RCC 7860 (cell line): ENCODE data around the gene NIPSNAP2.
"Not testable (repeated sequence)": the region's sequence is repeated elsewhere in the genome, so short reads cannot be mapped to it uniquely, and the experiment has no call there.

Experiments used
- DNase-seq: peaks from one replicate; pipeline ENCODE4 v3.0.0-alpha.2; 2015; ENCODE audit warnings: low spot score
- FAIRE-seq: peaks from 2 replicates; lab custom pipeline; 2012; peaks lifted over from hg19 to GRCh38; lab: Jason Lieb, UNC

The NIPSNAP2 gene

DNA sequence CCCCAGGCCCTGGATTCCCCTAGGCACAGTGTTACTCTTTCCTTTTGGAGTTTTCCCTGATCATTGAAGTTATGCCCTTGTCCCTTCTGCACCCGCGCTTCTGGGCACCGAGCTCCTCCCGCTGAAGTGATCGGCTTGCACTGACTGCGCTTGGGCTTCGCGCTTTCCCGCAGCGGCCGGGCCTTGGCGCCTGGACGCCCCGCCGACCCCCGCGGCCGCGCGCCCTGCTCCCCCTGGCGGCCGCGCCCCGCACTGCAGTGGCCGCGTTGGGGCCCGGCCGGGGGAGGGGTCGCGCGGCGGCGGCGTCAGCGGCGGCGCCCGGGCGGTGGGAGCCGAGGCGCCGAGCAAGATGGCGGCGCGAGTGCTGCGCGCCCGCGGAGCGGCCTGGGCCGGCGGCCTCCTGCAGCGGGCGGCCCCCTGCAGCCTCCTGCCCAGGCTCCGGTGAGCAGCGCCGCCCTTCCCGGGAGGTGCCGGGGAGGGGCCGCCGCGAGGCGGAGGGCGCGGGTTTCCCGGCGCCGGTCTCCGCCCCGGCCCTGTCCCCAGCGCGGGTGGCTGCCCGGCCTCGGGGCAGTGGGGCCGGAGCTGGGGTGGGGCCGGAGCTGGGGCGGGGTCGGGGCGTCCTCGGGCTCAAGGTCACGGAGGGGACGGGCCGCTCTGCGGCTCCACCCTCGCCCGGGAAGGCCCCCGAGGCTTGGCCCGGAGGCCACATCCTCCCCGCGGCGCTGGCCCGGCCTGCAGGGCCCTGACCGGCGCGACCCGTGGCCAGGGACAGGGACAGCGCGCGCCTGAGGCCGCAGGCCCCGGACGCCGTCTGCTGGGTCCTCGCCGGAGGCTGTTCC is at the start of gene NIPSNAP2:
Gene NIPSNAP2, plus strand, starts transcription at position 325 of the 839 bp plus-strand sequence. Its CDS starts 25 bp downstream, at position 350.
- FAIRE-seq: no peak
- peak; percentile 74 for DNase-seq

DNA sequence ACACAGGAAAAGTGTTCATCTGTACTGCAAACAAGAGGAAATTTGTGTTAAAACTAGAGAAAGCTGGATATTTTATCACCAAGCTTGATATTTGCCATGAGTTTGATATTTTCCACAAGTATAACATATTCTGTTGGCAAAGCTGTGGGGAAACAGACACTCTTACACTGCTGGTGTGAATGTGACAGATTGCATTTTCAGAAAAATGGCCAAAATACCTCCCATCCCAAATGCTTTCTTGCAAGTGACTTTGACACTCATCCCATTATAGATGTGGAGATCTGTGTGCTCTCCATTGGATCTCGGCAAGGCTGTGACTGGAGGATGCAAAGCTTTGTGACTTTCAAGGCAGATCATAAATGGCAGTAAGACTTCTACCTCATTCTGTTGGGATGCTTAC is 46.6 kb upstream of the NIPSNAP2 start:
- FAIRE-seq (no peak), DNase-seq (no peak)

GRCh38 chr7:55928006-55928767 is 36.2 kb upstream of the NIPSNAP2 start:
- FAIRE-seq (no peak), DNase-seq (no peak)

DNA sequence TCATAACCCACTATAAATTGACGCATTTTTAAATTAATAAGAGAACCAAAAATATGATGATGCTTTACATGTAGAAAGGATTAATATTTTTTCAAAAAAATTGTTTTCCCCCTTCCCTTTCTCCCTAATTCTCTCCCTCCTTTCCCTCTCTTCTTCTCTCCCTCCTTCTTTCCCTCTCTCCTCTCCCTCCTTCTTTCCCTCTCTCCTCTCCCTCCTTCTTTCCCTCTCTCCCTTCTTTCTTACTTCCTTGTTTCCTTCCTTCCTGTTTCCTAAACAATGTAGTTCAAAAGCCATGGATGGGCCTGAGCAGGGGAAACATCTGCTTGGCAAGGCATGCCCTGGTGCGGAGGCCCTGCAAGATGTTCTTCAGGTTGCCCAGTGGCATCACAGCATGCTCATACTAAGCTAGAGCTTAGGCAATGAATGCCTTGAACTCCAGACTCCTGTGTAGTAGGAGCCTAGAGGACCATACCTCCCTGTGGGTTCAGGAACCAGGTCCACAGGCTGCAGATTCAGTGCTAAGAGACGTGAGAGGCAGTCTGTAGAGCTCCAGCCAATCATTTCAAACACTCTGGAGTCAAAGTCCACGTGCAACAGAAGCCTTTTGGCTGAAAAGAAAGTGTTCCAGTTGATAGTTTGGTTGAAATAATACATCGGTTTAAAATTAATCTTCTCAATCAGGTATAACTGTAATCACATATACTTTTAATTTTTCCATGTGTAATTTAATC is 32.8 kb upstream of the NIPSNAP2 start:
- DNase-seq (no peak), FAIRE-seq (no peak)

DNA sequence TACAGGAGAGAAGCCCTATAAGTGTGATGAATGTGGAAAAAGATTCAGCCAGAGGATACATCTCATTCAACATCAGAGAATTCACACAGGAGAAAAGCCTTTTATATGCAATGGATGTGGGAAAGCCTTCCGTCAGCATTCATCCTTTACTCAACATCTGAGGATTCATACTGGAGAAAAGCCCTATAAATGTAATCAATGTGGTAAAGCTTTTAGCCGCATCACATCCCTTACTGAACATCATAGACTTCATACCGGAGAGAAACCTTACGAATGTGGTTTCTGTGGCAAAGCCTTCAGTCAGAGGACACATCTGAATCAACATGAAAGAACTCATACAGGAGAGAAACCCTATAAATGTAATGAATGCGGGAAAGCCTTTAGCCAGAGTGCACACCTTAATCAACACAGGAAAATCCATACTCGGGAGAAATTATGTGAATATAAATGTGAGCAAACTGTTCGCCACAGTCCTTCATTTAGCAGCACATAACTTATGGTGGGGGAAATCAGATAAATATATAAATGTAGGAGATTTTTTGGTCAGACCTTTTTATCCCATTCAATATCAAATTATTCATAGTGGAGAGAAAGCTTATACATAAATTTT is 24.8 kb upstream of the NIPSNAP2 start:
- DNase-seq: no peak
- no peak for FAIRE-seq

DNA sequence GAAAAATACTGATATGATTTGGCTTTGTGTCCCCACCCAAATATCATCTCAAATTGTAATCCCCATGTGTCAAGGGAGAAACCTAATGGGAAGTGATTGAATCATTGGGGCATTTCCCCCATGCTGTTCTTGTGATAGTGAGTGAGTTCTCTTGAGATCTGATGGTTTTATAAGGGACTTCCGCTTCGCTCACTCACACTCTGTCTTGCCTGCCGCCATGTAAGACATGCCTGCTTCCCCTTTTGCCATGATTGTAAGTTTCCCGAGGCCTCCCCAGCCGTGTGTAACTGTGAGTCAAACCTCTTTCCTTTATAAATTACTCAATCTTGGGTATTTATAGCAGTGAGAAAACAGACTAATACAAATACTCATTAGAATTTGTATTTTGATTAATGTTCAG is 17.8 kb upstream of the NIPSNAP2 start:
- DNase-seq (no peak), FAIRE-seq (no peak)

DNA sequence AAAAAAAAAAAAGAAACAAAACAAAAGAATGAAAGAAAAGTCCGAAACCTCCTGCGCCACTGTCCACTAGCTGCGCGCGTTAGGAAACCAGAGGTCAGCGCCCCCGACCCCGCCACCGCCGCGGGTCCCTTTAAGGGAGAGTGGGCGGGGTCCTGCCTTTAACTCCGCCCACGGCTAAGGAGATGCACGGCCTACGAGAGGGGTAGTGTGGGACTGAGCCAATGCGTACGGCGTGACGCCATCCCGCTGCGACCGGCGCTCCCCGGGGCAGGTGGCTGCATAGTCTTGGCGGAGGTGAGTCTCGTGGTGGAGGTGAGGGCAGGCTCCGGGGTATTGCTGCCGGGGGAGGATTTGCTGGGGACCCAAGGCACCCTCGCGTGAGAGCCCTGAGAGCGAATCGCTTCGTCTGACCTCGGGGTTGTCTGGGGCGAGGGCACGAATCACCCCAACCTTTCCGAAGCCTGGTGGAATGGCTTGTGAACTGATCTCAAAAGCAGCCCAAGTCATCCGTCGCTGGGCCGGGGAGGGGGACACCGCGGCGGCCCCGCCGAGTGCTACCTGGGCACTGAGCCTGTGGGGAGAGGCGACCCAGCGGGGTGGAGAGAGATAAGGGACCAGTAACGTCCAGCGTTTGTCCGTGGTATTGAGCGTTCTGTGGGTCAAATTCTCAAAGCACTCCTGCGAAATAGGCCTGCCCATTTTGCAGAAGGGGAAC is 12.6 kb upstream of the NIPSNAP2 start, which contains the start of gene MRPS17:
Gene MRPS17, plus strand, starts transcription at position 241 of the 715 bp plus-strand sequence. CDS start 1,319 bp downstream, outside the sequence.
- FAIRE-seq (peak; percentile 64), DNase-seq (peak; percentile 84)

- not testable (repeated sequence) for DNase-seq, FAIRE-seq
Measured at GRCh38 chr7:55952352-55952671, 12.1 kb upstream of the NIPSNAP2 start.

- DNase-seq: no peak
- no peak for FAIRE-seq
Measured at GRCh38 chr7:55953707-55954475, 10.5 kb upstream of the NIPSNAP2 start.

GRCh38 chr7:55957190-55957589 is 7.2 kb upstream of the NIPSNAP2 start:
- no peak for DNase-seq
- no peak for FAIRE-seq

DNA sequence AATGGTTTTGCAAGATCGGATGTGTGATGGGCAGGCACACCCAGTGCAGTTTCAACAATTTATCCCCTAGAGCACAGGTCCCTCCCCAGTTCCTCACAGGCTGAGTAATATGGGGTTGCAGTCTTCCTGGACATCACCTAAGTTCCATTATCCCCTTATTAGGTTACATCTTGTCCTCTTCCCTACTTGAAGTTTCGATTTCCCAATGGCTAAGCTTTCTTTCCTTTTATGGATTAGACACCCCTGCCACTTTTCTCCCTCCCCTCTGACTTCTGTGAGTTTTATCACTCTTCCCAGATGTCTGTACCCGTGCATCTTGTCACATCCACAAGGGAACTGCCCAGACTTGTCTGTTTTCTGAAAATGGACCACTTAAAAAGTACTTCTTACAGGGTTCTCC is 2.4 kb upstream of the NIPSNAP2 start:
- FAIRE-seq: no peak
- DNase-seq: no peak

DNA sequence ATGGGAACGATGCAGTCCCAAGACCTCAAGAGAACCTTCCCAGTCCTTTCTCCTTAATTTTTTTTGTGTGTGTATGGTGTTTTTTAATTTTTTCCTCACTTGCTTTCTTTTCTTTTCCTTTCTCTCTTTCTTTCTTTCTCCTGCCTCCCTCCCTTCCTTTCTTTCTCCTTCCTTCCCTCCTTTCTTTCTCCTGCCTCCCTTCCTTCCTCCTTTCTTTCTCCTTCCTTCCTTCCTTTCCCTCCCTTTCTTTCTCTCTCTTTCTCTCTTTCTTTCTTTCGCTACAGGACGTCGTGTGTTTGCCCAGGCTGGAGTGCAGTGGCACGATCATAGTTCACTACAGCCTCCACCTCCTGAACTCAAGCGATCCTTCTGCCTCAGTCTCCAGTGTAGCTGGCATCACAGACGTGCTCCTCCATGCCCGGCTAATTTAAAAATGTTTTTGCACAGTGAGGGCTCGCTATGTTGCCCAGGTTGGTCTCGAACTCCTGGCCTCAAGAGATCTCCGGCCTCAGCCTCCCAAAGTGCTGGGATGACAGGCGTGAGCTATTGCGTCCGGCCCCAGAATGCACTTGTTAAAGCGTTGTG is 709 bp upstream of the NIPSNAP2 start:
- FAIRE-seq: no peak
- no peak for DNase-seq

DNA sequence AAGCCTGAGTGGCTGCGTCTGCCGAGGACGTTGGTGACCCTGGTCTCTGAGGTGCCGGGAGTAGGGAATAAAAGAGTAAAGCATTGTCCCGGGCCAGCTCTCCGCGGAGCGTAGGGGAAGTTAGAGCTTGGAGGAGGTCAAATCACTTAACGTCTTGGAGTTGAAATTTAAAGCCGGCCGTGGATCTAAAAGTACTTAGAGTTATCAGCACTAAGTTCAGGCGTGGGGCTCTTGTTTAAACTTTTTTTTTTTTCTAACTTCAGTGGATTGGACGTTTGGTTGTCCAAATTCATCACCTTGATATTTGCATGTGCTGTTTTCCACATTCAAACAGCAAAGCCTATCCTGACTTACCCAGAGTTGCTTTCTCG is 700 bp downstream of the NIPSNAP2 start:
- no peak for FAIRE-seq
- DNase-seq: no peak

GRCh38 chr7:55965805-55966421 is 1.5 kb downstream of the NIPSNAP2 start:
- DNase-seq: no peak
- FAIRE-seq: no peak

- no peak for FAIRE-seq
- no peak for DNase-seq
Measured at GRCh38 chr7:55966851-55967250, 2.5 kb downstream of the NIPSNAP2 start.

DNA sequence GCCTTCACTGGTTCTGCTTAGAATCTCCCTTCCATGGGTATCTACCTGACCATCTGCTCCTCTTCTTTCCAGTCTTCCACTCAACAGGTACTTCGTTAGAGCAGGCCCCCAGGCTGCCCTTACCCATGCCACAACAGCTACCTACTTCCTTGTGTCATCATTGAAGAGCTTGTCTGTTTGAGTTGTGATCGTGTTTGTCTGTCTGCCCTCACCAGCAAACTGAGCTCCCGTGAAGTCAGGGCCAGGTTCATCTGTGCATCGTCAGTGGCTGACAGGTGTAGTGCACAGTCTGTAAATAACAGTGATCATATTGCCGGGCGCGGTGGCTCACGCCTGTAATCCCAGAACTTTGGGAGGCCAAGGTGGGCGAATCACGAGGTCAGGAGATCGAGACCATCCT is 5.0 kb downstream of the NIPSNAP2 start:
- DNase-seq (no peak), FAIRE-seq (no peak)

GRCh38 chr7:55970561-55970960 is 6.2 kb downstream of the NIPSNAP2 start:
- no peak for FAIRE-seq
- DNase-seq: no peak

DNA sequence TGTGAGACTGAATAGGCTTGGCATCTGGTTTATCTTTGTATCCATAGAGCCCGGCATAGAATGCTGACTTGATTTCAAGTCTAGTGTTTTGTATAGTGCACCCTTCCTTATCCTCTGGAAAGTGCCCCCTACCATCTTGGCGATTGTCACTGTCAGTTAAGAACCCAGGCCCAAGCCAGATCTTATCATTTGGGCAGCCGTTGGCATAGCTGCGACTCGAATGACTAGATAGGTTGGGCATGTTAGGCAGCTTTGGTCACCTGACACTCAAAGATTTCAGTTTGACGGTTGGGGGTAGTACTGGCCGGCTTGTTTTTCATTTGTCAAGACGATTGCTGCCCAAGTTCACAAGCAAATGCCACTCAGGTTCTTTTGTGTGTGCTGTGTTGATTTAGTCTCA is 6.6 kb downstream of the NIPSNAP2 start:
- DNase-seq (no peak), FAIRE-seq (no peak)

GRCh38 chr7:55973747-55974250 is 9.4 kb downstream of the NIPSNAP2 start:
- FAIRE-seq (no peak), DNase-seq (no peak)
